ENCODE measurements around the gene UPB1. TPM values are rescaled to one million over a fixed set of nuclear protein-coding genes. Genes with fewer than 3 reads are reported as not detected.

UPB1 gene
- total and polyA plus RNA-seq, 10 of the 15 experiments (the other 5 are each of a cell fraction or from before 2014, with no cell fraction given): 0.89 to 20.5 (median 3.1) TPM

GRCh38 chr22:24514241-24515026, 19.3 kb downstream of the UPB1 start (continued):
- TF ChIP-seq RELB (IDR thresholded peaks at IDR 0.05; ENCODE audit: low read depth): peak; percentile 68; the same call in 1 of the 2 replicates
- peak; percentile 43 for TF ChIP-seq SKIL (IDR thresholded peaks at IDR 0.05; ENCODE audit: low read depth, poor library complexity, severe bottlenecking)
- TF ChIP-seq ATF7 (IDR thresholded peaks at IDR 0.05; ENCODE audit: low read depth): peak; percentile 73; the same call in 1 of the 2 replicates
- 0 out of 2 replicates have a peak, but pooled peaks have one; percentile 33 for TF ChIP-seq TAF1 (IDR thresholded peaks at IDR 0.05; ENCODE audit: borderline replicate concordance, low read depth, low read length)
- TF ChIP-seq CEBPB (IDR thresholded peaks at IDR 0.05; ENCODE audit: borderline replicate concordance in 1 of 2, low read depth in 2 of 2, low read length in 2 of 2): no peak
- TF ChIP-seq DPF2 (IDR thresholded peaks at IDR 0.05): no peak
- no peak for TF ChIP-seq WRNIP1 (IDR thresholded peaks at IDR 0.05; ENCODE audit: borderline replicate concordance, low read depth, low read length)
- no peak for TF ChIP-seq ZNF24 (IDR thresholded peaks at IDR 0.05)
- TF ChIP-seq KLF5 (IDR thresholded peaks at IDR 0.05; ENCODE audit: partially characterized antibody): no peak
- TF ChIP-seq NFYB (IDR thresholded peaks at IDR 0.05; ENCODE audit: insufficient read depth, low read depth, low read length): no peak
- no peak for TF ChIP-seq USF1 (IDR thresholded peaks at IDR 0.05; ENCODE audit: borderline replicate concordance, extremely low read length, insufficient read depth, low read depth, low read length)
- TF ChIP-seq CTCF (IDR thresholded peaks at IDR 0.05 in 2 of 3, conservative IDR thresholded peaks at IDR 0.05 in 1 of 3; ENCODE audit: control insufficient read depth in 2 of 3, extremely low read depth in 1 of 3, insufficient read depth in 1 of 3, low read depth in 3 of 3, low read length in 3 of 3): no peak
- no peak for TF ChIP-seq MYB (IDR thresholded peaks at IDR 0.05; ENCODE audit: borderline replicate concordance, low read depth, low read length)
- TF ChIP-seq TCF7 (IDR thresholded peaks at IDR 0.05; ENCODE audit: borderline replicate concordance): no peak
- no peak for TF ChIP-seq HDAC2 (IDR thresholded peaks at IDR 0.05)
- no peak for TF ChIP-seq TCF3 (IDR thresholded peaks at IDR 0.05; ENCODE audit: borderline replicate concordance, insufficient read depth, low read depth, low read length)
- no peak for TF ChIP-seq BACH1 (IDR thresholded peaks at IDR 0.05; ENCODE audit: borderline replicate concordance)
- TF ChIP-seq JUND (IDR thresholded peaks at IDR 0.05; ENCODE audit: low read depth, low read length): no peak
- no peak for TF ChIP-seq RCOR1 (conservative IDR thresholded peaks at IDR 0.05; ENCODE audit: low read depth, low read length)
- no peak for TF ChIP-seq CBX5 (IDR thresholded peaks at IDR 0.05; ENCODE audit: low read depth)
- TF ChIP-seq IKZF2 (IDR thresholded peaks at IDR 0.05): peak; percentile 37 to 52
- TF ChIP-seq LARP7 (IDR thresholded peaks at IDR 0.05): no peak
- no peak for TF ChIP-seq USF2 (IDR thresholded peaks at IDR 0.05; ENCODE audit: borderline replicate concordance, low read depth, low read length)

Measured in GM12878 (cell line).